SK-N-MC (cell line): ENCODE results near the gene ADAM8.
"Not testable (repeated sequence)": the region's sequence is repeated elsewhere in the genome, so short reads cannot be mapped to it uniquely, and the experiment has no call there.

Experiments
- EZH2 ChIP-seq: fragments of 200-600 bp; sonication (generic); IDR thresholded peaks from one replicate; pipeline ENCODE4 v1.6.1; 2017; ENCODE audit warnings: antibody characterized with exemption
- FOXP2 ChIP-seq: optimal IDR thresholded peaks from 2 replicates; pipeline ENCODE3; 2011; ENCODE audit warnings: mild to moderate bottlenecking, moderate library complexity; ENCODE audit not compliant: insufficient read depth; ENCODE audit errors: extremely low read length, control extremely low read depth
- POLR2AphosphoS5 ChIP-seq: IDR thresholded peaks from 2 replicates; pipeline ENCODE4 v1.6.1; 2012; ENCODE audit warnings: mild to moderate bottlenecking, low read depth, low read length, borderline replicate concordance

DNA sequence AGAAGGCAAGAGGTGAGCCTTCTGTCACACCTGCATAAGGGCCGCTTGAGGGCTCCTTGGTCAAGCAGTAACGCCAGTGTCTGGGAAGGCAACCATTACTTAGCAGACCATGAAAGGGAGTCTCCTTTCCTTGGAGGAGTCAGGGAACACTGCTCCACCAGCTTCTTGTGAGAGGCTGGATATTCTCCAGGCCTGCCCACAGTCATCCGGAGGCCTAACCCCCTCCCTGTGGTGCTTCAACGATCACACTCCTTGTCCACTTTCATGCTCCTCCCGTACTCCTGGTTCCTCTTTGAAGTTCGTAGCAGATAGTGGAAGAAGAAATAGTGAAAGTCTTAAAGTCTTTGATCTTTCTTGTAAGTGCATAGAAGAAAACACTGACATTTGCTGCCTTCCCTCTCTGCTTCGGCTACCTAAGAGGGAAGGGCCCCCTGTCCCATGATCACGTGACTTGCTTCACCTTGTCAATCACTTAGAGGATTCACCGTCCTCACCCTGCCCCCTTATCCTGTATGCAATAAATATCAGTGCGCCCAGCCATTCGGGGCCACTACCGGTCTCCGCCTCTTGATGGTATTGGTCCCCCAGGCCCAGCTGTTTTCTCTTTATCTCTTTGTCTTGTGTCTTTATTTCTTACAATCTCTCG is 45.5 kb upstream of the ADAM8 start:
- not testable (repeated sequence) for TF ChIP-seq POLR2AphosphoS5, EZH2, FOXP2
